SKM-1 (cell line): ENCODE results near the gene EIF5B.
"Not testable (repeated sequence)": the region's sequence is repeated elsewhere in the genome, so short reads cannot be mapped to it uniquely, and the experiment has no call there.

Experiments used
- DNase-seq: peaks from one replicate; lab custom pipeline; 2025; ENCODE audit not compliant: unreplicated experiment; lab: John Stamatoyannopoulos, UW

The EIF5B gene, protein sequence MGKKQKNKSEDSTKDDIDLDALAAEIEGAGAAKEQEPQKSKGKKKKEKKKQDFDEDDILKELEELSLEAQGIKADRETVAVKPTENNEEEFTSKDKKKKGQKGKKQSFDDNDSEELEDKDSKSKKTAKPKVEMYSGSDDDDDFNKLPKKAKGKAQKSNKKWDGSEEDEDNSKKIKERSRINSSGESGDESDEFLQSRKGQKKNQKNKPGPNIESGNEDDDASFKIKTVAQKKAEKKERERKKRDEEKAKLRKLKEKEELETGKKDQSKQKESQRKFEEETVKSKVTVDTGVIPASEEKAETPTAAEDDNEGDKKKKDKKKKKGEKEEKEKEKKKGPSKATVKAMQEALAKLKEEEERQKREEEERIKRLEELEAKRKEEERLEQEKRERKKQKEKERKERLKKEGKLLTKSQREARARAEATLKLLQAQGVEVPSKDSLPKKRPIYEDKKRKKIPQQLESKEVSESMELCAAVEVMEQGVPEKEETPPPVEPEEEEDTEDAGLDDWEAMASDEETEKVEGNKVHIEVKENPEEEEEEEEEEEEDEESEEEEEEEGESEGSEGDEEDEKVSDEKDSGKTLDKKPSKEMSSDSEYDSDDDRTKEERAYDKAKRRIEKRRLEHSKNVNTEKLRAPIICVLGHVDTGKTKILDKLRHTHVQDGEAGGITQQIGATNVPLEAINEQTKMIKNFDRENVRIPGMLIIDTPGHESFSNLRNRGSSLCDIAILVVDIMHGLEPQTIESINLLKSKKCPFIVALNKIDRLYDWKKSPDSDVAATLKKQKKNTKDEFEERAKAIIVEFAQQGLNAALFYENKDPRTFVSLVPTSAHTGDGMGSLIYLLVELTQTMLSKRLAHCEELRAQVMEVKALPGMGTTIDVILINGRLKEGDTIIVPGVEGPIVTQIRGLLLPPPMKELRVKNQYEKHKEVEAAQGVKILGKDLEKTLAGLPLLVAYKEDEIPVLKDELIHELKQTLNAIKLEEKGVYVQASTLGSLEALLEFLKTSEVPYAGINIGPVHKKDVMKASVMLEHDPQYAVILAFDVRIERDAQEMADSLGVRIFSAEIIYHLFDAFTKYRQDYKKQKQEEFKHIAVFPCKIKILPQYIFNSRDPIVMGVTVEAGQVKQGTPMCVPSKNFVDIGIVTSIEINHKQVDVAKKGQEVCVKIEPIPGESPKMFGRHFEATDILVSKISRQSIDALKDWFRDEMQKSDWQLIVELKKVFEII

DNA sequence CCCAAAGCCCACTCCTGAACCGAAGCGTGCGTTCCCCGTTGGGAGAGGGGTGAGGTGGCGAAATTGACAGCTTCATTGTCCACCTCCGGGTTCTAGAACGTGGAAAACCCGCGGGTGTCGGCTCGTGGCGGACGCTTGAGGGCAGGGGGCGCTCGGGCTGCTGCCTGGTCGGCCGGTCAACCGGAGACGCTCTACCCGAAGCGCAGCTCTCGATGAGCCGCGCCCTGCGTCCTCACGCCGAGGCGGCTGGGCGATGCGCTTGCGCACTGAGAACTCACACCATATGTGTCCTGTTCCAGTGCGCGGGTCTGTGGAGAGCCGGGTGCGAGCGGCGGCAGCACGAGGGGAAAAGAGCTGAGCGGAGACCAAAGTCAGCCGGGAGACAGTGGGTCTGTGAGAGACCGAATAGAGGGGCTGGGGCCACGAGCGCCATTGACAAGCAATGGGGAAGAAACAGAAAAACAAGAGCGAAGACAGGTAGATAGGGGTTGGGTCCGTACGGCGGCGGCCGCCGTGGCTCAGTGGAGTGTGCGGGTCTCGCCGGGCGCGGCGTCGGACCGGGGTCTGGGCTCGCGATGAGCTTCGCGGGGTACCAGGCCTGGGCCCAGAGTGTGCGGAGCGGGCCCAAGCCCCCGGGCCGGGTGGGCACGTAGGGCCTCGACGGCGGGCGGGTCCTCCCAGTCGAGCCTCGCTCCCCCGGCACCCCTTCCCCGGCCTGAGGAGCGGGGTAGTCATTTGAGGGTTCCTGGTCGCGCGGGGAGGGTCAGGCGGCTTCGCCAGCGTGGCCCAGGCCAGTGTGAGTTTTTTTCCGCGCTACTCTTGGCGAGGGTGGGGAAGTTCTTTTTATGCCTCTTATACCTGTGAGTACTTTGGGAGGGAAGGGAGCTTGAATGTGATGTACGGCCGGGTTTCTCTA is at the start of gene EIF5B:
Gene EIF5B (plus strand): TSS at position 277 of the 916 bp plus-strand sequence. CDS start 166 bp downstream, at position 443.
- DNase-seq = peak; percentile 78

DNA sequence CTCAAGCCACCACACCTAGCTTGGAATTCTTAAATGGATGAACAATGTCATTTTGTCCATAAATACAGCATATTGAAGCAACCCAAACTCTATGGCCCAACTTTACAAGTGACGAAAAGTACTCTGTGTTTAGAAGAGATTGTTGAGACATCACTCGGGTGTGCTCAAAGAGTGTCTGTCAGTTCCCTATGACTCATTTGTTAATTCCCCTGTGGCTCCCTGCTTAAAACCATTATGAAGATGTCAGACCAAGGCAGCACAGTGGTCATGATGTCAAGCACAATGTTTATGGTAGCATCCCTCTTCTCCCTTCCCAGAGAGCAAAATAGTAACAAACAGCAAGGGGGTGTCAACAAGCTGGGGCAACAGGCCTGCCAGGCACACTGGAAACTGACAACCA is 39.2 kb upstream of the EIF5B start:
- no peak for DNase-seq

DNA sequence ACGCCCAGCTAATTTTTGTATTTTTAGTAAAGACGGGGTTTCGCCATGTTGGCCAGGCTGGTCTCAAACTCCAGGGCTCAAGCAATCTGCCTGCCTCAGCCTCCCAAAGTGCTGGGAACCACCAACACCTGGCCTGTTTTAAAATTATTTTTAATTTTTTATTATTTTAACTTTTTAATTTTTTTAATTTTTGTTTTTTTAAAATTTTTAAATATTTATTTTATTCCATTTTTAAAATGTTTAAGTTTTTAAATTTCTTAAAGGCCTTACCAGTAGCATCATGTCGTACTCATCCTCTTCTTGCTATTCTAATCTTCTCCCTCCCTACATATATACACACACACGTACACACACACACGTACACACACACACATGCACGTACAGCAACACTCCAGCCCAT is 37.6 kb upstream of the EIF5B start:
- no peak for DNase-seq

DNA sequence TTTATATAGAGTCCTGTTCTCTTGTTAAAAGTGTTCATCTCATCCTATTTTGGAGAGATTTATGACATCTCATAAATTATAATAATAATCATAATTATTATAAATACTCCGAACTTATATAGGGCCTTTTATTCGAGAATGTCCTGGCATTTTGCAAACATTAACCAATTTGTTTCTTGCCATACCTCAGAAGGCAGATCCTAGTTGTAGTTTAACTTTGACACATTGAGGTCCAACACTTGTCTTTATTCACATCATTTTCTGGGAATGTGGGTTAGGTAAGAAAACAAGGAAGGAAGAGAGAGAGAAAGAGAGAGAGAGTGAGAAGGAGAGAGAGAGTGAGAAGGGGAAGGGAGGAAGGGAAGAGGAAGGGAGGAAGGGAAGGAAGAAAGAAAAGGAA is 36.1 kb upstream of the EIF5B start, which contains the start of gene LYG1:
Gene LYG1 (minus strand): TSS at position 101 of the 400 bp plus-strand sequence. CDS start 5,527 bp downstream, outside the sequence.
- DNase-seq = not testable (repeated sequence)

DNA sequence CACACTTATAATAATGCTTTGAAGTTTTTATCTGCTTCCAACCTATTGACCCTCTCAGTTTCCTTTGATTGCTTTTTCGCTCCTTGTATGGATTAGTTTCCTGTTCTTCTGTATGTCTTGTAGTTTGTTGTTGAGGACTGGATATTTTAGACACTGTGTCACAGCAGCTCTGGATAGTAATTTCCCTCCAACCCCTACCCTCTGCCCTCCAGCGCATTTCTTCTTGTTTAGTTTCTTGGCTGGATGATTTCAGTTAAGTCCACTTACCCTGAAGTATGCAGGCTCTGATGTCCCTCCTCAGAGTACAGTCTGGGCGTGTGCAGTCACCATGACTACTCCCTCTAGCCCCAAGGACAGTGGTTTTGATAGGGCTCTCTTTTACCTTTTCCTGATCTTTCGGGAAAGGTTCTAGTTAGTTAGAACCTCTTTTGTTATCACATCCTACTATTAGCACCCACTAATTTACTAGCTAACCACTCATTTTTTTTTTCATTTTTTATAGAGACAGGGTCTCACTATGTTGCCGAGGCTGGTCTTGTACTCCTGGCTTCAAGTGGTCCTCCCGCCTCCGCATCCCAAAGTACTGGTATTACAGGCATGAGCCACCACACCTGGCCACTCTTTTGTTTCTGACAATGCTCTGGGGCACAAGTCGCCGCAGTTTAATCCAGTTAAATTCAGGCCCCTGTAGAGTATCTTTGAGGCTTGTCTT is 19.9 kb upstream of the EIF5B start:
- no peak for DNase-seq

DNA sequence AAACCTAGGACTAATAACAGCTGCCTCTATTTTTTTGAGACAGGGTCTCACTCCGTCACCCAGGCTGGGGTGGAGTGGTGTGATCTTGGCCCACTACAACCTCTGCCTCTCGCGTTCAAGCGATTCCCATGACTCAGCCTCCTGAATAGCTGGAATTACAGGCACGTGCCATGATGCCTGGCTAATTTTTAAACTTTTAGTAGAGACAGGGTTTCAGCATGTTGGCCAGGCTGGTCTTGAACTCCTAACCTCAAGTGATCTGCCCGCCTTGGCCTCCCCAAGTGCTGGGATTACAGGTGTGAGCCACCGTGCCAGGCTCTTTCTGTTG is 19.4 kb upstream of the EIF5B start:
- not testable (repeated sequence) for DNase-seq

DNA sequence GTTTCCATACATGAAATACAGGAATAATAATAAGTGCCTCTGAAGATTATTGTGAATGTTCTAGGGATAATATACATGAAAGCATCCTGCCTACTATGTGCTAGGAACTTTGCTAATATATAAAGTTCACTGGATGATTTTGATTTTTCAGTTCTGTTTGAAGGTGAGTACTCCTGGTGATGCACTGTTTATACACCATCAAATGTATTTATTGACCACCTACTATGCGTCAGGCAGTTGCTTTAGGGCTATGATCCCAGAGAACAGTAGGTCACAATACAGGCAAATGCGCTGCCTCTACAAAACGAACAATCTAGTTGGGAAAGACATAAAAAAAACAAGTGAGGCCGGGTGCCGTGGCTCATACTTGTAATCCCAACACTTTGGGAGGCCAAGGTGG is 11.8 kb upstream of the EIF5B start:
- DNase-seq = no peak

DNA sequence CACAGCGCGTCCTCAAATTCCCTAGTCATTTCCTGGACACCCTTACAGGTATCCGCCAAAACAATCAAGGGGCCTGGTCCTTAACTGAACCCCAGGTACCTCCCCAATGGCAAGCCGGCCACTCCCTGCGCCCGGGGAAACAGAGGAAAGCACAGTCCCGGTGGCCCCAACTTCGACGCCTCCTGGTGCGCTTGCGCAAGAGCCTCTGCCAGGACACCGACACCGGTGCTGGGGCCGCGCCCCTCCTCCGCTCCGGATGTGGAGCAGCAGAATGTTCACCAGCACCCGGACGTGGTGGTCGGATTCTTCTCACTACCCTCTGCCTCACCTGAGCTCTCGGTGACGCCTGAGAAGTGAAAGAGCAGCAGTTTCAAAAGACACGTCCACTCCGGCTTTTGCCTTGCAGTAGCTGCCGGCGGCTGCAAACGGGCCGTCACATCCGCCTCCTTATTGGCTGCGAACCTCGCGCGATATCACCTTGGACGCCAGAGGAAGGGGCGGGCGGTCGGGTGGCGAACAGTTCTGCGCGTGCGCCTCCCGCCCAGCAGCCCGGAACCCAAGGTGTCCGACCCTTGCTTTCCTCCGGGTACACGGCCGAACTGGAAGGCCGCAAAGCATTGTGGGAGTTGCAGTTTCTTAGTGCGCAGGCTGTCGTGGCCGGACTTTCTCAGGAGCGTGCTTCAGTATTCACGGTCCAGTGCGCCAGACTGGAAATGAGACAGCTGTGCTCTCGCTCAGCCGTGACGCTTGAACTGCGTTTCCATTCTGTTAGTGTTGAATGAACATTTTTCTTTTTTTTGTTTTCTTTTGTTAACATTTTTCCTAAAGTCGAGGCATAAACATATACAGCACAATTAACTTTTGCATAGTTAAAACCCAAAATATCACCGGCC is 1.0 kb upstream of the EIF5B start, which contains the start of gene TXNDC9:
Gene TXNDC9 (minus strand): TSS at position 423 of the 893 bp plus-strand sequence. CDS start 3,123 bp downstream, outside the sequence.
- peak; percentile 95 for DNase-seq

DNA sequence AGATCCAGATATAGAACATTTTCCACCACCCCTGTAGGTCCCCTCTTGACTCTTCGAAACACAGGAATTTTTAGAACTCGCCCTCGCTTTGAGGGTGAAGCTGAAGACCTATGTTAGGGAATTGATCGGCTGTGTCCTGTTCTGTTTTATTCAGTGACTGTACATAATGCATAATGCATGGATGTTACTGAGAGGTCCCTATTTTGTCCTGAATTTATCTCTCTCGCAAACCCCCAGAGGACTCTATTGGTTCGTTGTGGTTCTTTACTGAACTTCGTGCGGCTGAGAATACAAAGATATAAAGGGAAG is 431 bp upstream of the EIF5B start:
- peak; percentile 68 for DNase-seq

DNA sequence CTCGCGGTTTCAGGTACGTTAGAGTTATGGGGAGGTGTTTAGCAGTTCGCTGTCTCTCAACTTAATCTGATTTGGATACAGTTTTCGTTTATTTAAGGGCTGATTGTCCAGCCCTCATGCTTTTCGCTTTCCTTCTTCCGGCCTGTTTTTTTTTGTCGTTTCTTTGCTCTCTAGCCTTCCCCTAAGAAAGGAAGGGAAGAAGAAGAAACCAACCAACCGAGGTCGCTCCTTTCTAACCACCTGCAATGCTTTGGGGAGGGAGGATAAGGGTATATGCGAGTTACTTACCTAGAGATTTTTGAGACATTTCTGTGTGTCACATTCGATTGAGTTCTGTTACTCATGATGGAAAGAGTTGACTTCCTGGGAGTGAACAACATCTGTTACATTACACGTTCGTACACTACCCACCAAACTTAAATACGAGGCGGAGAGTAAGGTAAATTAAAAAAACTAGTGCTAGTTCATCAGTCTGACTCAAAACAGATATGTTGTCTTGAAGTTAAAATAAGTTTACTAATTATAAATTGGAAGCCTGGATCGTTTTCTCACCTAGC is 918 bp downstream of the EIF5B start:
- DNase-seq = no peak

DNA sequence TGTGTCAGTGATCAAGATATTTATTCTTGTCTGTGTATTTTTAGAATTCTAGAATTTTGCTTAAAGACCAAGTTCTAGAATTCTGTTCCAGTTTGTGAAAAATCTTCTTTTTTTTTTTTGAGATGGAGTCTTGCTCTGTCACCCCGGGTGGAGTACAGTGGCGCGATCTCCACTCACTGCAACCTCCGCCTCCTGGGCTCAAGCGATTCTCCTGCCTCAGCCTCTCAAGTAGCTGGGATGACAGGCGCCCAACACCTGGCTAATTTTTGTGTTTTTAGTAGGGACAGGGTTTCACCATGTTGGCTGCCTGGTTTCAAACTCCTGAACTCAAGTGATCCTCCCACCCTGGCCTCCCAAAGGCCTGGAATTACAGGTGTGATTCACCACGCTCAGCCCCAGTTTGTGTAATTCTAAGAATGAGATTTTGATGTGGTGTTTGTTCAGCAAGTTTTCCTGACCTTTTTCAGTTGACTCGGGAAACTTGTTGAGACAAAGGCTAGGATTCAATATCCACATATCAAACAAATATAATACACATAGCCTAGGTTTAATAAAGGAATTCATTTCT is 3.6 kb downstream of the EIF5B start:
- no peak for DNase-seq

DNA sequence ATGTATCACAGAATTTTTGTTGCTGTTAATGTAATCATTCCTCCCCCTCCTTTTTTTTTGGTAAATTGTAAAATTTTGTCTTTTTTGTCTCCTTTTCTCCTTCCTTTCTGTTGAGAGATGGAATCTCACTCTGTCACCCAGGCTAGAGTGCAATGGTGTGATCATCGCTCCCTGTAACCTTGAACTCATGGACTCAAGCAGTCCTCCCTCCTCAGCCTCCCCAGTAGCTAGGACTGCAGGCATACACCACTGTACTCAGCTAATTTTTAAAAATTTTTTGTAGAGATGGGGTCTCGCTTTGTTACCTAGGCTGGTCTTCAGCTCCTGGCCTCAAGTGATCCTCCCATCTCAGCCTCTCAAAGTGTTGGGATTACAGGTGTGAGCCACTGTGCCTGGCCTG is 5.3 kb downstream of the EIF5B start:
- no peak for DNase-seq

DNA sequence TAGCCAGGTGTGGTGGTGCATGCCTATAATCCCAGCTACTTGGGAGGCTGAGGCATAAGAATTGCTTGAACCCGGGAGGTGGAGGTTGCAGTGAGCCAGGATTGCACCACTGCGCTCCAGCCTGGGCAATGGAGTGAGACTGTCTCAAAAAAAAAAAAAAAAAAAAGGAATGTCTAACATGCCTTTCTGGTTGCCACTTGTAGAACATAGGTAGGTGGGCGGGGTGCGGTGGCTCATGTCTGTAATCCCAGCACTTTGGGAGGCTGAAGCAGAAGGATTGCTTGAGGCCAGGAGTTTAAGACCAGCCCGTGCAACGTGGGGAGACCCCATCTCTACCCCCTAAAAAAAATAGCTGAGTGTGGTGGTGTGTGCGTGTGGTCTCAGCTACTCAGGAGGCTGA is 8.3 kb downstream of the EIF5B start:
- DNase-seq = not testable (repeated sequence)

DNA sequence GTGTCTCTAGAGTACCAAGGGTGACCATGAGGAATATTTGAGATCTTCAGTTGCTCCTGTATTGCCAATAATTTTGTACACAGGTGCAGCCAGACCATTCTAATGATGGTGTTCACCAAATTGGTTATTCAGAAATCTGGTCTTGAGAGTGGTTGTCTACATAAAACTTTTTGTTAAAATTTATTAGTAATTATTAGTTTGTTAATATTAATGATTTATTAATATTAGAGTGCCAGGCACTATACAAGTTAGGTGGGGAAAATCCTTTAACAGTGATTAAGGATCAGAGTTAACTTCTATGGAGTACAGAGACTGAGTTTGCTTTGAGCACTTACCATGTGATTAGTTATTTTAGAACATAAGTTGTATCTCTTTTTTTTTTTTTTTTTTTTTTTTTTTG is 9.0 kb downstream of the EIF5B start:
- DNase-seq = no peak

DNA sequence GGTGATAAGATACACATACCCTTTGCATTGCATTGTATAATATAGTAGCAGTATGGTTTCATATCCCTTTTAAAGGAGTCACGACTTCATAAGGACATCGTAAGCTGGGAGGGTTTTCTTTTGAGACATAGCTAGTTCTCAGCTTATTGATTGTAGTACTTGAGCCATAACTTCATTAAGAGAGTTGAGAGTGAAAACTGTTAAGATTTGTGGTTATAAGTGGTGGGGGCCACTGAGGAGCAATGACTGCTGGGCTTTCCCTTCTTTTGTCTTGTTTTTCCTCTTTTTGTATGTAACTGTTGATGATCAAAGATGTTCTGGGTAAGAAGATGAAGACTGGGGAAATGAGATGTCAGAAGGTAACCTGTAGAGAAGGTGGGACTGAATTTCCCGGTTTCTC is 11.0 kb downstream of the EIF5B start:
- no peak for DNase-seq

DNA sequence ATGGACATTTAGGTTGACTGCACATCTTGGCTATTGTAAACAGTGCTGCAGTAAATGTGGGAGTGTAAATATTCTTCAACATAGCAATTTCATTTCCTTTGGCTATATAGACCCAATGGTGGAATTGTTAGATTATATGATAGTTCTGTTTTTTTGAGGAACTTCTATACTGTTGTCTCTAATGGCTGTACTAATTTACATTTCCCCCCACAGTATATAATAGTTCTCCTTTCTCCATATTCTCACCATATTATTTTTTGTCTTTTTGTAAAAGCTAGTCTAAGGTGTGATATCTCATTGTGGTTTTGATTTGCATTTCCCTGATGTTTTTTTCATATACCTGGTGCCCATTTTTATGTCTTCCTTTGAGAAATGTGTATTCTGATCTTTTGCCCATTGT is 13.0 kb downstream of the EIF5B start:
- DNase-seq = no peak

DNA sequence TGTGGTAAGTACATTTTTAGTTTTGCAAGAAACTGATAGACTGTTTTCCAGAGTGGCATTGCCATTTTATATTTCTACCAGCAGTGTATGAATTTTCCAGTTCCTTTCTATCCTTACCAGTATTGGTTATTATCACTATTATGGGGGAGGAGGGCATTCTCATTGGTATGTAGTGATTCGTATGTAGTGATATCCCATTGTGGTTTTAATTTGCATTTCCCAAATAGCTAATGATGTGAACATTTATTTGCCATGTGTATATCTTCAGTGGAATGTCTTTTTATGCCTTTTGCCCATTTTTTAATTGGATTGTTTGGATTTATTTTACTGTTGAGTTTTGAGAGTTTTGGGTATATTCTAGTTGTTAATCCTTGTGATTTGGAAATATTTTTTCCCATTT is 16.9 kb downstream of the EIF5B start:
- no peak for DNase-seq

DNA sequence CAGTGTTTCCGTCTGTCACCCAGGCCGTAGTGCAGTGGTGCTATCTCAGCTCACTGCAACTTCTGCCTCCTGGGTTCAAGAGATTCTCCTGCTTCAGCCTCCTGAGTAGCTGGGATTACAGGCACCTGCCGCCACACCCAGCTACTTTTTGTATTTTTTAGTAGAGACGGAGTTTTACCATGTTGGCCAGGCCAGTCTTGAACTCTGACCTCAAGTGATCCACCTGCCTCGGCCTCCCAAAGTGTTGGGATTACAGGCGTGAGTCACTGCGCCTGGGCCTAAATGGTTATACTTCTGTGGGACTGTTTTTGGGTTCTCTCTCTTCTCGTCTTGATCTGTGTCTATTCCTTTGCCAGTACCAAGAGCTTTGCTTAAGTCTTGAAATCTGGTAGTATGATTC is 17.6 kb downstream of the EIF5B start:
- DNase-seq = not testable (repeated sequence)
